Calu3 (cell line): ENCODE data around the gene RIMBP2. TPM values are rescaled to one million over a fixed set of nuclear protein-coding genes. Genes with fewer than 3 reads are reported as not detected.

Experiments used
- BruUV-seq: library from RNA; stranded (reverse); fragments of 400-500 nt; replicated peaks from 2 replicates; lab custom pipeline; 2021; lab: Mats Ljungman, UMichigan
- CTCF ChIA-PET: fragments of 300-600 bp; sonication (Branson Sonifier 250); formaldehyde crosslinking; loops from one replicate; lab custom pipeline; 2022; ENCODE audit warnings: antibody characterized with exemption; lab: Charles Lee
- DNase-seq: peaks from one replicate; pipeline ENCODE4 v3.0.0; 2022
- H3K27ac Mint-ChIP-seq: one replicate; pipeline ENCODE4 v1.8.0; 2022; ENCODE audit warnings: mixed read lengths; ENCODE audit not compliant: unreplicated experiment
- H3K27me3 Mint-ChIP-seq: one replicate; pipeline ENCODE4 v1.8.0; 2022; ENCODE audit warnings: mixed read lengths; ENCODE audit not compliant: unreplicated experiment
- H3K36me3 Mint-ChIP-seq: one replicate; pipeline ENCODE4 v1.8.0; 2022; ENCODE audit warnings: mild to moderate bottlenecking, moderate library complexity, mixed read lengths; ENCODE audit not compliant: insufficient read depth, unreplicated experiment
- H3K4me1 Mint-ChIP-seq: one replicate; pipeline ENCODE4 v1.8.0; 2022; ENCODE audit warnings: mild to moderate bottlenecking, low read depth, mixed read lengths; ENCODE audit not compliant: unreplicated experiment
- H3K4me3 Mint-ChIP-seq: one replicate; pipeline ENCODE4 v1.8.0; 2022; ENCODE audit warnings: mild to moderate bottlenecking, low read depth, moderate library complexity, mixed read lengths; ENCODE audit not compliant: unreplicated experiment
- H3K9me3 Mint-ChIP-seq: one replicate; pipeline ENCODE4 v1.8.0; 2022; ENCODE audit warnings: low read depth, mixed read lengths; ENCODE audit not compliant: unreplicated experiment
- intact Hi-C: fragments of 100-400 bp; cut with micrococcal nuclease; formaldehyde crosslinking; loops from one replicate; pipeline ENCODE4 v1.10.0; 2022; ENCODE audit not compliant: unreplicated experiment
- total RNA-seq: library from RNA; stranded (reverse); gene quantifications from 2 replicates; pipeline ENCODE4 v1.2.3, GENCODE V29; 2022
- TF ChIP-seq, protein P1 (sequence below): fragments of 200-600 bp; IDR thresholded peaks from one replicate; pipeline ENCODE4 v1.8.0; 2022; ENCODE audit warnings: antibody characterized with exemption; ENCODE audit not compliant: unreplicated experiment

RIMBP2 gene
- total RNA-seq, 1 experiment from 2014 or later = 6.1 TPM

DNA sequence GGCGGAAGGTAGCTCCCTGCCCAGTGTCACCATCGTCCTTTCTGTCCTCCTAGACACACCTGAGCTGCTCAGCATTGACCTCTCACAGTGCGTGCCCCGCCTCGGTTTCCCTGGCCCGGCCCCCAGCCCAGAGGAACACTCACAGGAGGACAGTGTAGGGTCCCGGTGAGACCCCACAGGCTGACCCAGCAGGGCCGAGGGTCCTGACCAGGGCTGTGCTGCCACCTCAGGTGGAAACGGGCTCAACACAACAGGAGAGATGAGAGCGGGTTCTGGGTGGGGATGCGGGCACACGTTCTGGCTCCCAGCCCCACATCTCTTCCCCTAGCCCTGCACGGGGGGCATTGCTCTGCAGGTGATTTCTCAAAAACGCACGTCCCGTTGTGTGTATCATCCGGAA lies 280.3 kb downstream of the RIMBP2 start:
- intact Hi-C loops = no loop called here
- Mint-ChIP-seq H3K36me3 (no peaks in the 10 kb centered on the region), H3K4me3 (no peak overlapping the region), H3K4me1 (no peaks in the 10 kb centered on the region), H3K27ac (no peak overlapping the region), H3K9me3 (peaks cover 9% of the 10 kb centered on the region), H3K27me3 (no peaks in the 10 kb centered on the region)
- CTCF ChIA-PET = no interaction called here
- no peak for DNase-seq
- BruUV-seq = no TSS peak
- TF ChIP-seq, protein P1, sequence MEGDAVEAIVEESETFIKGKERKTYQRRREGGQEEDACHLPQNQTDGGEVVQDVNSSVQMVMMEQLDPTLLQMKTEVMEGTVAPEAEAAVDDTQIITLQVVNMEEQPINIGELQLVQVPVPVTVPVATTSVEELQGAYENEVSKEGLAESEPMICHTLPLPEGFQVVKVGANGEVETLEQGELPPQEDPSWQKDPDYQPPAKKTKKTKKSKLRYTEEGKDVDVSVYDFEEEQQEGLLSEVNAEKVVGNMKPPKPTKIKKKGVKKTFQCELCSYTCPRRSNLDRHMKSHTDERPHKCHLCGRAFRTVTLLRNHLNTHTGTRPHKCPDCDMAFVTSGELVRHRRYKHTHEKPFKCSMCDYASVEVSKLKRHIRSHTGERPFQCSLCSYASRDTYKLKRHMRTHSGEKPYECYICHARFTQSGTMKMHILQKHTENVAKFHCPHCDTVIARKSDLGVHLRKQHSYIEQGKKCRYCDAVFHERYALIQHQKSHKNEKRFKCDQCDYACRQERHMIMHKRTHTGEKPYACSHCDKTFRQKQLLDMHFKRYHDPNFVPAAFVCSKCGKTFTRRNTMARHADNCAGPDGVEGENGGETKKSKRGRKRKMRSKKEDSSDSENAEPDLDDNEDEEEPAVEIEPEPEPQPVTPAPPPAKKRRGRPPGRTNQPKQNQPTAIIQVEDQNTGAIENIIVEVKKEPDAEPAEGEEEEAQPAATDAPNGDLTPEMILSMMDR = no peak

DNA sequence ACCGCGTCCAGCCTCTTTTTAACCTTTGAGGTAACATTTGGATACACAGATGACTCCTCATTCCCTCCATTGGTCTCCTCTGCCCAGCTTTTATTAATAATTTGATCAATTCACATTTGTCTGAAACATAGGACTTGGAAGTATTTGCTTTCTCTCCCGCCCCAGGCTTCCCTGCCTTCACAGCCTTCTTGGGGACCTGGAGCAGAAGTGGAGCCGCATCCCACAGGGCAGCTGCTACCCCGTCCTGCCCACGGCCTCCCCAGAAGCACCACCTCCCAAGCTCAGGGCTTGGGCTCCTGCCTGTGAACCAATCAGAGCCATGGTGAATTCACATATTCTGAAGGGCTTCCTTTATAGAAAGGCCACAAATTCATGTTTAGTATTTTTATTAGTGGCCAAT lies 280.8 kb downstream of the RIMBP2 start:
- DNase-seq = no peak
- peaks cover 9% of the 10 kb centered on the region for H3K9me3 Mint-ChIP-seq
- BruUV-seq = no TSS peak
- H3K27me3 Mint-ChIP-seq = no peaks in the 10 kb centered on the region
- no peaks in the 10 kb centered on the region for H3K36me3 Mint-ChIP-seq
- no peaks in the 10 kb centered on the region for H3K4me1 Mint-ChIP-seq
- H3K4me3 Mint-ChIP-seq = no peak overlapping the region
- intact Hi-C loops = no loop called here
- CTCF ChIA-PET = no interaction called here
- no peak overlapping the region for H3K27ac Mint-ChIP-seq
- TF ChIP-seq, protein P1 = no peak

DNA sequence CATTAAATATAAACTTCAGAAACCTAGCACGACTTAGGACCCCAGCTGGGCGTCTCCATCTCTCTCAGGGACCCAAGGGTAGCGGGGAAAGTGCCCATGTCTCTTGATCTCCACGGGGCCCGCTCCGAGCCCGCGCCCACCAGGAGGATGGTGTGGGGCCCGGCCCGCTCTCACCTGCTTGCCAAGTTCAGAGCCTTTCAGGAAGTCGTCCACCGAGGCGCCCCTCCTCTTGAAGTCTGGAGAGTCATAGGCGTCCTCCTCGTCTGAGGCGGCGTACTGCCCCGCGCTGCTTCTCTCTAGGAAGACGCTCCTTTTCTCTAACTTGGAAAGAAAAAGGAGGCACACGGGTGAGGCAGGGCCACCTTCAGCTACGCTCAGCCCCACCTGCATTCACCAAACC lies 281.5 kb downstream of the RIMBP2 start:
- Mint-ChIP-seq H3K36me3 (no peaks in the 10 kb centered on the region), H3K9me3 (peaks cover 7% of the 10 kb centered on the region), H3K4me3 (no peak overlapping the region), H3K27me3 (no peaks in the 10 kb centered on the region), H3K27ac (no peak overlapping the region), H3K4me1 (no peaks in the 10 kb centered on the region)
- no peak for DNase-seq
- TF ChIP-seq, protein P1 = no peak
- intact Hi-C loops = no loop called here
- CTCF ChIA-PET = no interaction called here
- no TSS peak for BruUV-seq

DNA sequence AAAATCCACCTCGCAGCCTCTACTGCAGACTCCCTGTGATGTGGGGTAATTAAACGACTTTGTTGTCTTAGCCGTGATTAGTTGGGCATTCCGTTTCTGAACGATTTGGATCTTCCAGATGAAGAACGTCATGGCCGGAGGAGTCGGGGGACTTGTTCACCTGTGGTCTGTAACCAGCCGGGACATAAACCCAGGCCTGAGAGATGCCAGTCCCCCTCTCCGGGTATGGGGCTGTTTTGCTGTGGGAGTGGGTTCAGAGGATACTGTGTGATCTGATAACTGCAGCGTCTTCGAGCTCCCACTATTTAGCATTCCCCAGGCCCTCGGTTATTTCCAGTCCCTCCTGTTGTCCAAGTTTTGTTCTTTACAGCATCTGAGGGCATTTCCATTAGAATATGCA lies 282.3 kb downstream of the RIMBP2 start:
- no peak overlapping the region for H3K27ac Mint-ChIP-seq
- H3K9me3 Mint-ChIP-seq = peaks cover 3% of the 10 kb centered on the region
- DNase-seq = no peak
- no peak overlapping the region for H3K4me3 Mint-ChIP-seq
- H3K4me1 Mint-ChIP-seq = no peaks in the 10 kb centered on the region
- CTCF ChIA-PET = no interaction called here
- no peaks in the 10 kb centered on the region for H3K27me3 Mint-ChIP-seq
- H3K36me3 Mint-ChIP-seq = no peaks in the 10 kb centered on the region
- TF ChIP-seq, protein P1 = no peak
- intact Hi-C loops = no loop called here
- no TSS peak for BruUV-seq
